Fibroblast of mammary gland (primary cell): ENCODE measurements around the gene ARHGAP21.

Source experiments
- DNase-seq: peaks from one replicate; pipeline ENCODE4 v3.0.0-alpha.2; 2010; ENCODE audit warnings: low read depth
- H3K4me3 ChIP-seq: 2 replicates; pipeline ENCODE4 v1.5.1; 2011; ENCODE audit warnings: low read depth, mild to moderate bottlenecking, low read length, moderate library complexity; ENCODE audit not compliant: control insufficient read depth
- CTCF ChIP-seq: conservative IDR thresholded peaks from 2 replicates; pipeline ENCODE4 v1.5.1; 2011; ENCODE audit warnings: low read depth, low read length, inconsistent platforms; ENCODE audit not compliant: control insufficient read depth, insufficient read depth

Gene ARHGAP21

DNA sequence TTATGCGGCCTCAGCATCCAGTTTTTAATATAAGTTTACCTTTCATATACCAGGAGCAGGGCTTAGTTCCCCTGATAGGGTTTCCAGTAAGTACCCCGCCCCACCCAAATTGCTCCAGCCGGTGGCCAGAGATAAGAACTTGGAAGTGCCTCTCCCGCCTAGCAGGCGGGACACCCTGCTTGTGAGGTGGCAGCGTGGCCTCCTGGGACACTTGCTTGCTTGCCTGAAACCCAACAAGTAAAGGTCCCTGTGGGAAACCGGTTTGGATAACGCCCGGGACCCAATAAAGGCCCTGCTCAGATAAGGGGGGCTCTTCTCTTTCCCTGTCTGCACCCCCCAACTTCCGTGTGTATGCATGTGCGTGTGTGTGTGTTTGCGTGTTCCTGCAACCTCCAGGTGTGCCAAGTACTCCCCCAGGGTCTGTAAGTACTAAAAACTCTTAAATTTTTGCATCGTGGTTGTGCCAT lies 154.3 kb downstream of the ARHGAP21 start:
- DNase-seq: no peak

DNA sequence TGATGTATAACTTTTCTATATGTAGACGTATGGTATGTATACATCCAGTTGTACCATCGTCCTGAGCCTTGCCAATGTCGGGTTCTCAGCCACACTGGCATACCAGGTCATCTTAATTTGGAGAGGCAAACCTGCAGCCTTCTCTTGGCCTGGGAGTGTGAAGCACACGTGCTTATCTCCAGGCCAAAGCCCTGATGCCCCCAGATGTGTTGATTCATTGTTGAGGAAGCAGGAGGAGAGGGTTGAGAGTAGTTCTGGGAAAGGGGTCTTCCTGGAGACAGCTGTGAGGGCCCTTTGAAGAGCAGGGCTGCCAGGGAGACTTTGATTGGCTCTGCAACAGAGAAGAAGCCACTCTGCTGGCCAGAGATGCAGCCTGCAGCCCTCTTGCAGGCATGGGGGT lies 155.6 kb downstream of the ARHGAP21 start:
- TF ChIP-seq CTCF: no peak
- no peak for DNase-seq

More for the DNA sequence above, 154.3 kb downstream of the ARHGAP21 start:
- no peak for TF ChIP-seq CTCF
- H3K4me3 ChIP-seq: no peak overlapping the region

GRCh38 chr10:24561453-24561852 lies 162.2 kb downstream of the ARHGAP21 start:
- H3K4me3 ChIP-seq: no peak overlapping the region
- peak; percentile 62 for DNase-seq
- TF ChIP-seq CTCF: no peak

More for the DNA sequence above, 155.6 kb downstream of the ARHGAP21 start:
- H3K4me3 ChIP-seq: no peak overlapping the region

- peak; percentile 76 for TF ChIP-seq CTCF
- peak; percentile 85 for DNase-seq
- no peak overlapping the region for H3K4me3 ChIP-seq
Observed at GRCh38 chr10:24556750-24557742, 166.6 kb downstream of the ARHGAP21 start.

GRCh38 chr10:24556126-24556749 lies 167.4 kb downstream of the ARHGAP21 start:
- TF ChIP-seq CTCF: no peak
- no peak overlapping the region for H3K4me3 ChIP-seq
- no peak for DNase-seq

DNA sequence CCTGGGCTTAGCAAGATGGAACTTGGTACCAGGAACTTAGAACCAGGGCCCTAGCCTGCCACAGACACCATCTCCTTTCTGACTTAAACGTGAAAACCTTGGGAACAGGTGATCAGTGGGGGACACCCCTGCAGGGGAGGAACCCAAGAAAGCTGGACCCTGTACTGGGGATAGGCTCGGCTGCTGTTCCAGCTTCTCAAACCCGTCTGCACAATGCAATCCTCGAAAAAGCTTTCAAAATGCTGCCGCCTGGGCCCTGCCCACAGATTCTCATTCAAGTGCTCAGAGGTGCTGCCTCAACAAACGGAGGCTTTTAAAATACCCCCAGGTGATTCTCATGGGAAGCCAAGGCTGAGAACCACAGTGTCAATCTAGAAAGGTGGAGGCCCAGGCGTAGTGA lies 169.7 kb downstream of the ARHGAP21 start:
- no peak for DNase-seq
- TF ChIP-seq CTCF: no peak
- H3K4me3 ChIP-seq: no peak overlapping the region
